ENCODE measurements around the gene BBS9. TPM values are rescaled to one million over a fixed set of nuclear protein-coding genes. Genes with fewer than 3 reads are reported as not detected.
"Not testable (repeated sequence)": the region's sequence is repeated elsewhere in the genome, so short reads cannot be mapped to it uniquely, and the experiment has no call there.

Gene BBS9
- total and polyA plus RNA-seq, 2 donors (not counting 1 experiment from before 2014, with no cell fraction given): 8.4 to 45.2 TPM

- Mint-ChIP-seq H3K27me3 (no peaks in the 10 kb centered on the region), H3K9me3 (ENCODE audit: insufficient read depth) (no peaks in the 10 kb centered on the region), H3K27ac (no peak overlapping the region), H3K4me1 (no peaks in the 10 kb centered on the region), H3K4me3 (no peak overlapping the region)
- 90% methylated on average over 2 of the region's 3 CpGs for WGBS (ENCODE audit: insufficient coverage)
- intact Hi-C loops (cut with micrococcal nuclease): no loop called here
- Histone ChIP-seq H3K36me3 (replicated peaks in 1 of 2; ENCODE audit: control extremely low read depth in 1 of 2, control insufficient read depth in 1 of 2, extremely low read depth in 1 of 2, insufficient read depth in 2 of 2, low read length in 1 of 2) (no peaks in the 10 kb centered on the region), H3K9me3 (ENCODE audit: control extremely low read depth in 1 of 3, control insufficient read depth in 2 of 3, insufficient read depth in 1 of 3, low read length in 2 of 3) (no peaks in the 10 kb centered on the region), H3K4me3 (ENCODE audit: control extremely low read depth in 1 of 5, extremely low read depth in 1 of 5, insufficient read depth in 1 of 5, low read depth in 2 of 5, low read length in 4 of 5) (no peak overlapping the region), H3K27me3 (replicated peaks in 1 of 4; ENCODE audit: control extremely low read depth in 1 of 4, control insufficient read depth in 3 of 4, insufficient read depth in 4 of 4, low read length in 3 of 4) (no peaks in the 10 kb centered on the region), H3K4me2 (replicated peaks; ENCODE audit: low read depth, low read length, poor library complexity, severe bottlenecking) (no peak overlapping the region), H3K9ac (ENCODE audit: low read length) (no peak overlapping the region), H3K4me1 (ENCODE audit: control insufficient read depth in 2 of 2, insufficient read depth in 2 of 2, low read length in 2 of 2) (no peaks in the 10 kb centered on the region), H2AFZ (ENCODE audit: insufficient read depth, low read depth, low read length, poor library complexity, severe bottlenecking) (no peak overlapping the region), H3K27ac (ENCODE audit: low read length in 2 of 2) (no peak overlapping the region), H3K79me2 (ENCODE audit: control insufficient read depth, insufficient read depth, low read length) (no peaks in the 10 kb centered on the region), H4K20me1 (ENCODE audit: control insufficient read depth, insufficient read depth, low read length, poor library complexity, severe bottlenecking) (no peaks in the 10 kb centered on the region)
- POLR2A ChIA-PET: no interaction called here
- no peak for DNase-seq
- no peak for TF ChIP-seq CTCF (IDR thresholded peaks at IDR 0.05)
- no peak for TF ChIP-seq EZH2 (IDR thresholded peaks at IDR 0.05; ENCODE audit: borderline replicate concordance, insufficient read depth, low read depth, low read length, poor library complexity, severe bottlenecking)
- no peak for ATAC-seq (ENCODE audit: low read depth)
- CTCF ChIA-PET: no interaction called here
These were observed 132.2 kb downstream of the BBS9 start for GRCh38 chr7:33261585-33261984.

- 100% methylated on average over 2 of the region's 3 CpGs for WGBS (ENCODE audit: insufficient coverage)
- TF ChIP-seq CTCF (IDR thresholded peaks at IDR 0.05) (no peak), EZH2 (IDR thresholded peaks at IDR 0.05; ENCODE audit: borderline replicate concordance, insufficient read depth, low read depth, low read length, poor library complexity, severe bottlenecking) (no peak)
These were observed 133.1 kb downstream of the BBS9 start for GRCh38 chr7:33262476-33262875.

GRCh38 chr7:33271839-33272371 is 142.5 kb downstream of the BBS9 start:
- H3K27ac Mint-ChIP-seq; H3K4me3 Mint-ChIP-seq; DNase-seq; H3K27me3 ChIP-seq (replicated peaks in 1 of 4; ENCODE audit: control extremely low read depth in 1 of 4, control insufficient read depth in 3 of 4, insufficient read depth in 4 of 4, low read length in 3 of 4); H3K79me2 ChIP-seq (ENCODE audit: control insufficient read depth, insufficient read depth, low read length); H3K9me3 Mint-ChIP-seq (ENCODE audit: insufficient read depth); H3K4me1 Mint-ChIP-seq; H3K9ac ChIP-seq (ENCODE audit: low read length); H3K4me1 ChIP-seq (ENCODE audit: control insufficient read depth in 2 of 2, insufficient read depth in 2 of 2, low read length in 2 of 2); H2AFZ ChIP-seq (ENCODE audit: insufficient read depth, low read depth, low read length, poor library complexity, severe bottlenecking); POLR2A ChIA-PET; ATAC-seq (ENCODE audit: low read depth); H3K27me3 Mint-ChIP-seq; intact Hi-C loops (cut with micrococcal nuclease); H3K36me3 ChIP-seq (replicated peaks in 1 of 2; ENCODE audit: control extremely low read depth in 1 of 2, control insufficient read depth in 1 of 2, extremely low read depth in 1 of 2, insufficient read depth in 2 of 2, low read length in 1 of 2); H3K9me3 ChIP-seq (ENCODE audit: control extremely low read depth in 1 of 3, control insufficient read depth in 2 of 3, insufficient read depth in 1 of 3, low read length in 2 of 3); H3K27ac ChIP-seq (ENCODE audit: low read length in 2 of 2); H4K20me1 ChIP-seq (ENCODE audit: control insufficient read depth, insufficient read depth, low read length, poor library complexity, severe bottlenecking); H3K4me2 ChIP-seq (replicated peaks; ENCODE audit: low read depth, low read length, poor library complexity, severe bottlenecking); CTCF ChIA-PET; H3K4me3 ChIP-seq (ENCODE audit: control extremely low read depth in 1 of 5, extremely low read depth in 1 of 5, insufficient read depth in 1 of 5, low read depth in 2 of 5, low read length in 4 of 5): not testable (repeated sequence)
- WGBS (ENCODE audit: insufficient coverage): no CpG with 5 or more reads among the region's 4 CpGs

More at GRCh38 chr7:33262476-33262875, 133.1 kb downstream of the BBS9 start:
- DNase-seq: no peak
- CTCF ChIA-PET: no interaction called here
- H3K79me2 ChIP-seq (ENCODE audit: control insufficient read depth, insufficient read depth, low read length): no peaks in the 10 kb centered on the region
- H3K9ac ChIP-seq (ENCODE audit: low read length): no peak overlapping the region
- H3K4me2 ChIP-seq (replicated peaks; ENCODE audit: low read depth, low read length, poor library complexity, severe bottlenecking): no peak overlapping the region
- Mint-ChIP-seq H3K27ac (no peak overlapping the region), H3K4me1 (no peaks in the 10 kb centered on the region), H3K4me3 (no peak overlapping the region), H3K9me3 (ENCODE audit: insufficient read depth) (no peaks in the 10 kb centered on the region), H3K27me3 (no peaks in the 10 kb centered on the region)
- H3K4me1 ChIP-seq (ENCODE audit: control insufficient read depth in 2 of 2, insufficient read depth in 2 of 2, low read length in 2 of 2): no peaks in the 10 kb centered on the region
- no peaks in the 10 kb centered on the region for H4K20me1 ChIP-seq (ENCODE audit: control insufficient read depth, insufficient read depth, low read length, poor library complexity, severe bottlenecking)
- POLR2A ChIA-PET: no interaction called here
- H3K9me3 ChIP-seq (ENCODE audit: control extremely low read depth in 1 of 3, control insufficient read depth in 2 of 3, insufficient read depth in 1 of 3, low read length in 2 of 3): no peaks in the 10 kb centered on the region
- no peak overlapping the region for H2AFZ ChIP-seq (ENCODE audit: insufficient read depth, low read depth, low read length, poor library complexity, severe bottlenecking)
- intact Hi-C loops (cut with micrococcal nuclease): no loop called here
- no peak for ATAC-seq (ENCODE audit: low read depth)
- H3K36me3 ChIP-seq (replicated peaks in 1 of 2; ENCODE audit: control extremely low read depth in 1 of 2, control insufficient read depth in 1 of 2, extremely low read depth in 1 of 2, insufficient read depth in 2 of 2, low read length in 1 of 2): no peaks in the 10 kb centered on the region
- H3K27ac ChIP-seq (ENCODE audit: low read length in 2 of 2): no peak overlapping the region
- H3K4me3 ChIP-seq (ENCODE audit: control extremely low read depth in 1 of 5, extremely low read depth in 1 of 5, insufficient read depth in 1 of 5, low read depth in 2 of 5, low read length in 4 of 5): no peak overlapping the region
- no peaks in the 10 kb centered on the region for H3K27me3 ChIP-seq (replicated peaks in 1 of 4; ENCODE audit: control extremely low read depth in 1 of 4, control insufficient read depth in 3 of 4, insufficient read depth in 4 of 4, low read length in 3 of 4)

All from B cell (primary cell).